NCI-H1105 (cell line): ENCODE results near the gene C9orf72.
A peak's percentile ranks its signal among the peaks of the same experiment; 100 is the strongest.
"Not testable (repeated sequence)": the region's sequence is repeated elsewhere in the genome, so short reads cannot be mapped to it uniquely, and the experiment has no call there.

ENCODE experiments used
- DNase-seq: peaks from one replicate; lab custom pipeline; 2025; lab: John Stamatoyannopoulos, UW

Gene C9orf72, protein sequence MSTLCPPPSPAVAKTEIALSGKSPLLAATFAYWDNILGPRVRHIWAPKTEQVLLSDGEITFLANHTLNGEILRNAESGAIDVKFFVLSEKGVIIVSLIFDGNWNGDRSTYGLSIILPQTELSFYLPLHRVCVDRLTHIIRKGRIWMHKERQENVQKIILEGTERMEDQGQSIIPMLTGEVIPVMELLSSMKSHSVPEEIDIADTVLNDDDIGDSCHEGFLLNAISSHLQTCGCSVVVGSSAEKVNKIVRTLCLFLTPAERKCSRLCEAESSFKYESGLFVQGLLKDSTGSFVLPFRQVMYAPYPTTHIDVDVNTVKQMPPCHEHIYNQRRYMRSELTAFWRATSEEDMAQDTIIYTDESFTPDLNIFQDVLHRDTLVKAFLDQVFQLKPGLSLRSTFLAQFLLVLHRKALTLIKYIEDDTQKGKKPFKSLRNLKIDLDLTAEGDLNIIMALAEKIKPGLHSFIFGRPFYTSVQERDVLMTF

DNA sequence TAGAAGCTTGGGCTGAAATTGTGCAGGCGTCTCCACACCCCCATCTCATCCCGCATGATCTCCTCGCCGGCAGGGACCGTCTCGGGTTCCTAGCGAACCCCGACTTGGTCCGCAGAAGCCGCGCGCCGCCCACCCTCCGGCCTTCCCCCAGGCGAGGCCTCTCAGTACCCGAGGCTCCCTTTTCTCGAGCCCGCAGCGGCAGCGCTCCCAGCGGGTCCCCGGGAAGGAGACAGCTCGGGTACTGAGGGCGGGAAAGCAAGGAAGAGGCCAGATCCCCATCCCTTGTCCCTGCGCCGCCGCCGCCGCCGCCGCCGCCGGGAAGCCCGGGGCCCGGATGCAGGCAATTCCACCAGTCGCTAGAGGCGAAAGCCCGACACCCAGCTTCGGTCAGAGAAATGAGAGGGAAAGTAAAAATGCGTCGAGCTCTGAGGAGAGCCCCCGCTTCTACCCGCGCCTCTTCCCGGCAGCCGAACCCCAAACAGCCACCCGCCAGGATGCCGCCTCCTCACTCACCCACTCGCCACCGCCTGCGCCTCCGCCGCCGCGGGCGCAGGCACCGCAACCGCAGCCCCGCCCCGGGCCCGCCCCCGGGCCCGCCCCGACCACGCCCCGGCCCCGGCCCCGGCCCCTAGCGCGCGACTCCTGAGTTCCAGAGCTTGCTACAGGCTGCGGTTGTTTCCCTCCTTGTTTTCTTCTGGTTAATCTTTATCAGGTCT is at the start of gene C9orf72:
C9orf72 (minus strand) TSS at position 564 of the 716 bp plus-strand sequence. CDS start 6,361 bp downstream, outside the sequence.
- peak; percentile 83 for DNase-seq

DNA sequence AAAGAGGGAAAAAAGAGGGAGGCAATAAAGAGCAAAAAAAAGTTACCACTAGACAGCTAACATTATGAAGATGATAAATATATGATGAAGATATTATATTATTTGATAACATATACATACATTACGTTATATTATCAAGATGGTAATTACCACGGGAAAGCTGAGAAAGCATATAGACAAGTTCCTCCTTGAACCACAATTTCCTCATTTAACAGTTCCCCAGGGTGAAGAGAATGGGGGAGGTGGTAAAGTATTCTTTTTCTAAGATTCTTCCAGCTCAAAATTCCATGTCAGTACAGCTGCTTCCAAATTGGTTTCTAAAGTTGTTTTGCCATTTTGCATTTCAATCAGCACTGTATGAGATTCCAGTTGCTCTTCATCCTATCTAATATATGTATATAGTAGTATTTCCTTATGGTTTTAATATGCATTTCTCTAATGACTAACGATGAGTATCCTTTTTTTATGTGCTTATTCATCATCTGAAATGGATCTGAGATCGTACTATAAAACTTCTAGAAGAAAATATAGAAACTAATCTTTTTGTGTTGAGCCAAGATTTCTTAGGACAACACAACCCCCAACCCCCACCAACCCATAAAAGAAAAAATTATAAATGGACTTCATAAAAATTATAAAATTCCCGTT is 49.5 kb upstream of the C9orf72 start:
- DNase-seq, result no peak

DNA sequence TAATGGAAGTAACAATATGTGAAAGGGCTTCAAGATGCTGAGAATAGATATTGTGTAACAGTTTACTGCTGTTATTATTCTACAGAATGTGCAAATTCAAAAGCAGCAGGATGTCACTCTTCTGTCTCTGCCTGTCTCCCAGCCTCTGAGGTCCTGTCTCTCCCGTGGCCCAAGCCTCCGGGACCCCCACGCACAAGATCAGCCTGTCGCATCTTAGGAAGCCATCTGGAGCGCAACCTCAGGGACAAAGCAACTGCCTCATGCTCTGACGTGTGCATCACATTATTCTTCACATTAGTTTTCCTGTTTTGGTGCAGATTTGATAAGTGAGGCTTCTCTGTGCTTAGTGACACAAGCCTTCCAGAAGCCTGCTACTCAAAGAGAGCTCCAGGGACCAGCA is 46.5 kb upstream of the C9orf72 start:
- no peak for DNase-seq

DNA sequence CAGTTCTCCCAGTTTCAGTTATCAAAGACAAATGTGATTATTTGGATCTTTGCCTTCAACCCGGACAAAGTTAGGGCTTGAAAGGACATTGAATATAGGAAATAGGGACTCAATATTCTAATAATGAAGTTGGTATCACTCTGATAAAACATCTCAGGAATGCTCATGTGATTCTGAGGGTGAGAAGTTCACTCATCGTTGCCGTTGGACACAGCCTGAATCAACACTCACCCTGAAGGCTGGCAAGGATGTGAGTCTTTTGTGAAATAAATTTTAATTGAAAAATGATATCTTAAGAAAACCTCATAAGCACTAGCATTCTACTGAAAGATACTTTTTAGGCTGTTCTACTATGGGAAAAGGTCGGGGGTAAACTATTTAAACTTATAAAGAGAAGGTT is 44.8 kb upstream of the C9orf72 start:
- DNase-seq, result no peak

DNA sequence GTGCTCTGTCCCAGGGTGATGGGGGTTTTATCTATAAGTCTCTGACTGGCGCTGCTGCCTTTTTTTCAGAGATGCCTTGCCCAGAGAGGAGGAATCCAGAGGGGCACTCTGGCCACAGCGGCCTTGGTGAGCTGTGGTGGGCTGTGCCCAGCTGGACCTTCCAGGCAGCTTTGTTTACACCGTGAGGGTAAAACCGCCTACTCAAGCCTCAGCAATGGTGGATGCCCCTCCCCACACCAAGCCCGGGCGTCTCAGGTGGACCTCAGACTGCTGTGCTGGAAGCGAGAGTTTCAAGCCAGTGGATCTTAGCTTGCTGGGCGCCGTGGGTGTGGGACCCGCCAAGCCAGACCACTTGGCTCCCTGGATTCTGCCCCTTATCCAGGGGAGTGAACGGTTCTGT is 41.3 kb upstream of the C9orf72 start:
- no peak for DNase-seq

DNA sequence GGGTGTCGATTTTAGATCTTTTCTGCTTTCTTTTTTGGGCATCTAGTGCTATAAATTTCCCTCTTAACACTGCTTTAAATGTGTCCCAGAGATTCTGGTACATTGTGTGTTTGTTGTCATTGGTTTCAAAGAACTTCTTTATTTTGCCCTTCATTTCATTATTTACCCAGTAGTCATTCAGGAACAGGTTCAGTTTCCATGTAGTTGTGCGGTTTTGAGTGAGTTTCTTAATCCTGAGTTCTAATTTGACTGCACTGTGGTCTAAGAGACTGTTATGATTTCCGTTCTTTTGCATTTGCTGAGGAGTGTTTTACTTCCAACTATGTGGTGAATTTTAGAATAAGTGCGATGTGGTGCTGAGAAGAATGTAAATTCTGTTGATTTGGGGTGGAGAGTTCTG is 38.8 kb upstream of the C9orf72 start:
- not testable (repeated sequence) for DNase-seq

DNA sequence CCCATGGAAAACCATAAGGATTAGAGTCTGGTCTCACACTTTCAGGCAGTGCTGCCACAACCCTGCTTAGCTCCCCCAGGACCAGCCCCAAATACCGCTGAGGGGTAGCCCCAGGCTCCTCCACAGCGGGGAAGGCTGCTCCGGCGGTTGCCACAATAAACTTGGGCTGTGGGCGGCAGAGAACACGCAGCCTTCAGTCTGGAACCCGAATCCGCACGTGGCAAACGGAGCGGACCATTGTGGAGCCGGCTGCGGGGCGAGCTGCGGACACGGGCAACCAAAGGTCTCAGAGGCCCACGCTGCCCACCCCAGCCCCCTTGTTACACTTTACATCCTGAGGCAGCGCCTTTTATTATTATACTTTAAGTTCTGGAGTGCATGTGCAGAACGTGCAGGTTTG is 37.3 kb upstream of the C9orf72 start:
- DNase-seq, result no peak

DNA sequence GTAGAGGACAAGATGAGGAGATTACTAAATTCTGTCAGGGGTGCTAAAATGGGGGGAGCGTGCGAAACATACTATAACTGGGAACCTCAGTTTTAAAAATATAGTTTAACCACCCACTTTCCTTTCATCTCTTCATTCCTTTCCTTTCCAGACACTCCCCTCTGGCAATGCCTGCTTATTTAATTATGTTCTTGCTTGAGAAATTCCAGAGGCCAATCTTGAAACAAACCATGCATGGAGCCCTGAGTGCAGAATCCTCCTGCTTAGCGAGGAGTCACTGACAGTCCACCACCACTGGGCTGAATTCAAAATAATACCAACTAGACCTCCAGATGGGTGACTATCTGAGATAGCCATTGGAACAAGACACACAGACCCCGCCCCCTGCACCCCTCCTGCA is 29.7 kb upstream of the C9orf72 start:
- DNase-seq, result no peak

DNA sequence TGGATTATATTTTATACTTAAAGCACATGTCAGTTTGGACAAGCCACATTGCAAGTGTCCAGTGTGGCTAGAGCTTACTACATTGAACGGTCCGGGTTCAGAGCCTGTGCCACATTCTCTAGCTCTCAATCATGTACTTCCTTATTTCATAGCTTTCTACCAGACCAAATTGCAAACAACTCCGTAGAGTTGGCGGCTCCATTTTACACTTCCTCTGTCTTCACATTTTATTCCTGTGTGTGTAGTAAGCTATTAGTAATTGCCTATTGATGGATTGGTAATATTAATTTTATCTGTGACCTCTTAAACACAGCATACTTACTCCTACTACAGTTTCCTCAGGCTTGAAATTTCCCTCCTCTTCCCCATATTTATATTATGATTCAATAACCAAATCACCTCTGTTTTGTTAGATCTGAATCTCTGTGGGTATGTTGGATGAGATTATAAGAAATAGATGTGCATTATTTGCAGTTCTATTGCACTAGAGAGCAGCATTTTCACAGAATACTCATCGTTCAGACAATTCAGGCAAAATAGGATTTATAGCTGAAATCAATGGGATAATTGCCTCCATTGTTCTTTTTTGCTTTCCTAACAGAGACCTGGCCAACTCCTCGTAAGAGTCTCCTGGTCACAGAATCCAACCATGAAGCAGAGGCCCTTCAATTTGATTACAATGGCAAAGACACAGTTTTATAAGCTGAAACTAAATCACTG is 29.0 kb upstream of the C9orf72 start:
- peak; percentile 9 for DNase-seq

DNA sequence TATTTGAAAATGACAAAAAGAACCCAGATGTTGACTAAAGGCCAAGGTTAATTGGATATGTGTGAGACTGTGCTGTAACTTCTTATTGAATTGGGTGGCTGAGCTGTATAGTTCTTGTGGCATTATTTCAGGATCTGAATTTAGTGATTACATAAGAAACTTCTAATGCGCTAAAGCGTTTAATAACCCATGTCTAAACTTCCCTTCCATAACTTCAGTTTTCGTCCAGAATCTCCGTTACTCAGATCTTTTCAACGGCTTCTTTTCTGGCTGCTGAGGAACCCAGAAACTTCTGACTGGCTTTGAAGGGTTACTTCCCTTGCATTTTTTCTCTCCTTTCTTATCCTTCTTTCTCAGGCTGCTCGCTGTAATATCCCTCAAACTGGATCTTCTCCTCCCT is 28.1 kb upstream of the C9orf72 start:
- DNase-seq, result no peak

DNA sequence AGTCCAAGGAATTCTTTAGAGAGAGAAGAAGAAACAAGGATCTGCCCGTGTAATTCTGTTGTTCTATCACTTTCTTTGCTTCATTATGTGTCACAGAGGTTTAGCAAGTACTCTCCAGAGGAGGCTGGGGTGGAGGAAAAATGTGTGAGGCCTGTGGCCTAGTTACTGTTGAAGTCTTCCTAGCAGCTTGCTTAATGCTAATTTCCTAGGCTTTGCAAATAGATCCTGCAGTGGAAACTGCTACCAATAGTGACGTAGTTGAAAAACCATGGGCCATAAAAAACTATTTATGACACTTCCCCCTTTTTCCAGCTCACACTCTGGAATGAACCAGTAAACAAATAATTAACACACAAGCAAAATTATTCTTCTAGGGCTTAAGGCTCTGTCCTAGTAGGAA is 27.0 kb upstream of the C9orf72 start:
- no peak for DNase-seq

DNA sequence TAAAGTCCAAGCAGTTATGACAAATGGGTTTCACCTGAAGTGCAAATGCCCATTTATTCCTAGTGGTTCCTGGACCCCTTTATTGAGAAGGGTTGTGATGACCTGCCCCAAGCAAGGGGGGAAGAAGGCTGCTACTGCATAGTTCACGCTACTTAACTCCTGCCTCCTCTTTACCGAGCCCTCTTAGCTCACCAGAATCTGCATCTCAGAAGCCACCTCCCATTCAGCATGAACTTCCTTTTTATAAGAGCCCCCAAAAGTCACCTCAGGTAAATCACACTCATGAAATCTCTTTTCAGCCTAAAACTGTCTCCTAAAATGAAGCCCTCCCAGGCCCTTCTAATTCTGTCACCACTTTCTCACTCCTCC is 26.6 kb upstream of the C9orf72 start:
- no peak for DNase-seq

DNA sequence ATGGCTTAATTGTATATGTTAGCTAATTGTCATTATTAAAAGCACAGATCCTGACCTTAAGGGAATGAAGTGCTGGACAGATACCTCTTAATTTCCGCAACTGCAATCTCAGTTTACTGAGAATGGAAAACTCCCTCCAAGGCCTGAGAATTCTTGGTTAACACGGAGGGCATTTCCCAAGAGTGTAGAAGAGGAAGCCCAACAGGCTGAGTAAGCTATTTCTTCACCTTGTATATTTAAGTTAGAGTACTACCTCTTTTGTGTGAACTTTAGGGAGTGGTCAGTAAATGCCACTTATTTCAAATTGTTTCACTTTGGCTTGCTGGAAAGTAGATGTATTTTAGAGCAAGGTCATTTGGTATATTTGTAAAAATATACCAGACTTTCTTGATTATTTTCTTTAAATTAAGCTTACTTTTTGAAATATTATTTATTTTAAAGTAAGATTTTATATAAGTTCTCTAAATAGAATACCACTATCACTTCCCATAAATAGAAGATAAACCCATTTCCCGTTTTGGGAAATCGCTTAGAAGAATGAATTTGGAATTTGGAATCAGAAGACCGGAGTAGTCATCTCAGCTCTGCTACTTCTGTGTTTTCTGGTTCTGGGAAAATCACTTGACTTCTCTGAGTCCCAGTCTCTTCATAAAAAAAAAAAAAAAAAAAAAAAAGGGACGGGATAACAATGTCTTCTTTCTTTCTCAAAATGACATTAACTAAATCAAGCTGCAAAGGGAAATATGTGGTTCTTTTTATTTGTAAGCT is 26.0 kb upstream of the C9orf72 start:
- no peak for DNase-seq

DNA sequence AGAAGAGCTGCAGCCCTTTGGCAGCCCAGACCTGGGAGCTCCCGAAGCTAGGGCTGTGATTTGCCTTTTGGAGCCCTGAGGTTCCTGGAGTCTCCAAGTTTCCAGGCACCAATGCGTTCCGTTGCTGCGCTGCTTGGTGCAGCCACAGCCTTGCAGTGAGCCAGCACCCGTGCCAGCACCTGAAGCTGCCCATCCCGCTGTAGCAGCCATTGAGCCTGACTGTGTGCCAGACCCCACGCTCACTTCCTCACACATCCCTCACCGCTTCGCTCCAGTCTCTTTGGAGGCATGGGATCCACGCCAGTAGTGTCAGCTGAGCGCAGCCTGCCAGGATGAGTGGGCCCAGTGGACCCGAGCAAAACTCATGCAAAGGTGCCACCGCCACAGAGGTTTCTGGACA is 22.5 kb upstream of the C9orf72 start:
- no peak for DNase-seq

DNA sequence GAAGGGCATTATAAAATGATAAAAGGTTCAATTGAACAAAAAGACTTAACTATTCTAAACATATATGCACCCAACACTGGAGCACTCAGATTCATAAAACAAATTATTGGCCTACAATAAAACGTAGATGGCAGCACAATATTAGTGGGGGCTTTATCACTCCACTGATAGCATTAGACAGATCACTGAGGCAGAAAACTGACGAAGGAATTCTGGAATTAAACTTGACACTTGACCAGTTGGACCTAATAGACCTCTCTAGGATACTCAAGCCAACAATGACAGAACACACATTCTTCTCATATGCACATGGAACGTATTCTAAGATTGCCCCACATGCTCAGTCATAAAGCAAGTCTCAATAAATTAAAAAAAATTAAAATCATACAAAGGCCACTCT is 18.4 kb upstream of the C9orf72 start:
- no peak for DNase-seq

DNA sequence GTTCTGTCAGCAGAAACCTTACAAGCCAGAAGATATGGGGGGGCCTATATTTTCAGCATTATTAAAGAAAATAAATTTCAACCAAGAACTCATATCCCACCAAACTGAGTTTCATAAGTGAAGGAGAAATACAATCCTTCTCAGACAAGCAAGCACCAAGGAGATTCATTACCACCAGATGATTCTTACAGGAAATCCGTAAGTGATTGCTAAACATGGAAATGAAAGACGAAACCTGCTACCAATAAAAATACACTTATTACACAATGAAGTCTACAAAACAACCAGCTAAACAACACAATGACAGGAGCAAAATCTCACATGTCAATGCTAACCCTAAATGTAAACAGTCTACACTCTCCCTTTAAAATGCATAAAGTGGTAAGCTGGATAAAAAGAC is 17.8 kb upstream of the C9orf72 start:
- DNase-seq, result no peak

DNA sequence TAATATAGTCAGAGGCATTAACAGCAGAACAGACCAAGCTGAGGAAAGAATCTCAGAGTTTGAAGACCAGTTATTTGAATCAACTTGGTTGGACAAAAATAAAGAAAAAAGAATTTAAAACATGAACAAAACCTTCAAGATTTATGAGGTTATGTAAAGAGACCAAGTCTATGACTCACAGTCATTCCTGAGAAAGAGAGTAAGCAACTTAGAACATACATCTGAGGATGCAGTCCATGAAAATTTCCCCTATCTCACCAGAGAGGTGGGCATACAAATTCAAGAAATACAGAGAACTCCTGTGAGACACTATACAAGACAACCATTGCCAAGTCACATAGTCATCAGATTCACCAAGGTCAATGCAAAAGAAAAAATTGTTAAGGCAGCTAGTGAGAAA is 17.4 kb upstream of the C9orf72 start:
- DNase-seq, result no peak

DNA sequence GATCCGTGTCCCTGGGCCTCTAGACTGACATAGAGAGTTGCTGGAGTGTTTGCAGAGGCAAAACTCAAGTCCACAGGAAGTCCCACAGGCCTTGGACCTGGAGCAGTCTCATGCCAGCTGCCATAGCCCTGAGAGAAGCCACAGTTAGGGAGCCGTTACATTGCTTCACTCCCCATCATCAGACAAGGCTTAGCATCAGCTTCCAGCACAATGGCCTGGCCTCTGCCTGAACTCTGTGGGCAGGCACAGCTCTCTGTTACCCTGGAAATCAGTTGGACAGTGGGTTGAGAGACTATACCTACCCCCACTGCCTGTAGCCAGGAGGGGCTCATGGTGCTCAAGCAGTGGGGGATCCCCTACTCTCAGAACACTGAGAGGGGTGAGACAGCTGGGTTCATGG is 16.2 kb upstream of the C9orf72 start:
- DNase-seq, result no peak

DNA sequence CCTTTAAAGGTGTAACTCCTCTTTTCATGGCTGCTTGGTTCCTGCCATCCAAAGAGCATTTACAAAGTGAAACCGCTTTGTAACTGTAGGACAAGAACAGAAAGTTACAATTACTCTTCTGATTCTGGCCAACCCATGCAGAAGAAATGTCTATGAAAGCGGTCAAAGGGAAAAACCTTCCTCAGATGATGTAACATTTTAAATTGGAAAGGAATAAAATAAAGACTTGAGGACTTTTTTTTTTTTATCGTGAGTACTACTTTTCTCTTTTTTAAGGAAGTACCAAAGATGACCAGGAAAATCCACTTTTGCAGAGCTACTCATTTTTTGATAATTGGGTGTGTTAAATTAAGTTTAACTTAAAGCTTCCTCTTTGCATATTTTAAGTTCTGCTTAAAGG is 13.0 kb upstream of the C9orf72 start:
- DNase-seq, result no peak

DNA sequence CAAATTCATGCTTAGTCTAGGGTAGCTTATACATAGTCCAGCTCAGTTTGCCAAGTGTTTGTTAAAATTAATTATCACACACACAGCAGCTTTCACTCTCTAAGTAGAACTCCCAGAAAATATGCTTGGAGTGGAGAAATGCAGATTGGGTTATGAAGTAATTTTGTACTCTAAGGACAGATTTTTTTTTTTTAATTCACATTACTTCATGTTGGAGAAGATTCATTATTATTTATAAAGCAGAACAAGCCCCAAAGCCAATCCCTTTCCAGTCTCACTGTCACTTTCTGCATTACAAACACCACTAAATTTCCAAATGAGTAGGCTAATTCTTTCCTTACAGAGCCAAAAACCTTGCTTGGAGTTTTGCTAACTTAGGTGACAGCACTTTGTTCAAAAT is 11.7 kb upstream of the C9orf72 start:
- no peak for DNase-seq

DNA sequence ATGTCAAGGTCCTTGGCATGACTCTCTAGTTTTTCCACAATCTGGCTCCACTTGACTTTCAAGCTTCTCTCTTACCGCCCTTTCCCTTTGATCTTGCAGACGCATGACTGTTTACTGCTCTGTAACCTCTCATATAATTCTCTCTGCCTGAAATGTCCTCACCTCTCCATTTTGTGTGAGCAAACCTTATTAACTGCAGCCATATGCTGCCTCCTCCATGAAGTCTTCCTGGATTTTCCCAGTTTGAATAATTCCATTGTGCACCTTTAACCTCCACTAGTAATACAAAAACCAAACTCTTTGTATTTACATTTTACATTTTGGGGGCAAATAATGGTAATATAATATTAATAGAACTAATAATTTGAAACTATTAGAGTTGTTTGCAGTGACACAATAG is 9.5 kb upstream of the C9orf72 start:
- no peak for DNase-seq

DNA sequence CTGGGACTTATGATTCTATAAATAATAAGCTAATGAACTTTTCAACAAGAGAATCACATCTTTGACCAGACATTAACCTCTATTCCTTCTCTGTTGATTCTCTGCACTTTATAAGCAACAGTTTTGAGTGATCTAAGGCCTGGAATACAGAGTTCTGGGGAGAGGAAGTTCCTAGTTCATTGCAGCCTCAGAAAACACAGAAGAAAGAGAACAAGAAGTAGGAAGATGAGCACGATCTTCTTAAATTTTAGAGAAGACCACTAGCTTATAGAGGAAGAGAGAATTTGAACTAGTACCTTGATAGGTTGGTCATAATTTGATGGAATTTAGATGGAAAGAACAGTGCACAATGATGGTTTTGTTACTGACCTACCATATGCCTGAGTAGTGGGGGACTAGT is 8.5 kb upstream of the C9orf72 start:
- DNase-seq, result no peak
